ENCODE results near the gene RNGTT. TPM values are rescaled to one million over a fixed set of nuclear protein-coding genes. Genes with fewer than 3 reads are reported as not detected.
"Not testable (repeated sequence)": the region's sequence is repeated elsewhere in the genome, so short reads cannot be mapped to it uniquely, and the experiment has no call there.

Gene RNGTT
- total RNA-seq, 2 donors from 2014 or later = 13.2 to 13.5 TPM

- DNase-seq (ENCODE audit: low spot score) = no peak
- intact Hi-C loops (cut with DNase I) = no loop called here
These were observed 122.5 kb downstream of the RNGTT start for GRCh38 chr6:88840796-88841539.

GRCh38 chr6:88840289-88840688 lies 123.1 kb downstream of the RNGTT start:
- intact Hi-C loops (cut with DNase I) = no loop called here
- DNase-seq (ENCODE audit: low spot score) = no peak

- intact Hi-C loops (cut with DNase I) = no loop called here
These were observed 124.1 kb downstream of the RNGTT start for GRCh38 chr6:88839280-88839679.

GRCh38 chr6:88835210-88835609 lies 128.2 kb downstream of the RNGTT start:
- intact Hi-C loops (cut with DNase I) = no loop called here
- DNase-seq (ENCODE audit: low spot score) = no peak

More at GRCh38 chr6:88839280-88839679, 124.1 kb downstream of the RNGTT start:
- DNase-seq (ENCODE audit: low spot score) = no peak

GRCh38 chr6:88833071-88833470 lies 130.3 kb downstream of the RNGTT start:
- intact Hi-C loops (cut with DNase I) = not testable (repeated sequence)
- DNase-seq (ENCODE audit: low spot score) = peak; percentile 23

GRCh38 chr6:88827599-88827998 lies 135.8 kb downstream of the RNGTT start:
- DNase-seq (ENCODE audit: low spot score); intact Hi-C loops (cut with DNase I): not testable (repeated sequence)

- intact Hi-C loops (cut with DNase I) = no loop called here
- no peak for DNase-seq (ENCODE audit: low spot score)
These were observed 137.6 kb downstream of the RNGTT start for GRCh38 chr6:88825856-88826255.

- intact Hi-C loops (cut with DNase I) = no loop called here
These were observed 139.4 kb downstream of the RNGTT start for GRCh38 chr6:88823998-88824397.

GRCh38 chr6:88815491-88815890 lies 147.9 kb downstream of the RNGTT start:
- DNase-seq (ENCODE audit: low spot score) = no peak
- intact Hi-C loops (cut with DNase I) = no loop called here

More at GRCh38 chr6:88823998-88824397, 139.4 kb downstream of the RNGTT start:
- DNase-seq (ENCODE audit: low spot score) = no peak

- DNase-seq (ENCODE audit: low spot score) = no peak
- intact Hi-C loops (cut with DNase I) = no loop called here
These were observed 148.5 kb downstream of the RNGTT start for GRCh38 chr6:88814909-88815308.

- DNase-seq (ENCODE audit: low spot score) = no peak
- intact Hi-C loops (cut with DNase I) = no loop called here
These were observed 150.4 kb downstream of the RNGTT start for GRCh38 chr6:88813045-88813444.

- intact Hi-C loops (cut with DNase I) = no loop called here
- DNase-seq (ENCODE audit: low spot score) = no peak
These were observed 152.7 kb downstream of the RNGTT start for GRCh38 chr6:88810701-88811100.

- intact Hi-C loops (cut with DNase I) = no loop called here
- DNase-seq (ENCODE audit: low spot score) = no peak
These were observed 153.3 kb downstream of the RNGTT start for GRCh38 chr6:88810089-88810488.

- DNase-seq (ENCODE audit: low spot score) = no peak
- intact Hi-C loops (cut with DNase I) = no loop called here
These were observed 155.0 kb downstream of the RNGTT start for GRCh38 chr6:88808381-88808780.

- DNase-seq (ENCODE audit: low spot score) = no peak
These were observed 155.8 kb downstream of the RNGTT start for GRCh38 chr6:88807622-88808021.

GRCh38 chr6:88806728-88807127 lies 156.7 kb downstream of the RNGTT start:
- no peak for DNase-seq (ENCODE audit: low spot score)
- intact Hi-C loops (cut with DNase I) = no loop called here

More at GRCh38 chr6:88807622-88808021, 155.8 kb downstream of the RNGTT start:
- intact Hi-C loops (cut with DNase I) = no loop called here

- no peak for DNase-seq (ENCODE audit: low spot score)
- intact Hi-C loops (cut with DNase I) = no loop called here
These were observed 158.7 kb downstream of the RNGTT start for GRCh38 chr6:88804701-88805100.

GRCh38 chr6:88785478-88785877 lies 177.9 kb downstream of the RNGTT start:
- no peak for DNase-seq (ENCODE audit: low spot score)
- intact Hi-C loops (cut with DNase I) = no loop called here

GRCh38 chr6:88780714-88781389 lies 182.6 kb downstream of the RNGTT start:
- intact Hi-C loops (cut with DNase I) = loop anchor here in 1 of 2 donors (5.0 kb wide), 1 partner anchor 854 kb away; no protein-coding TSS in a partner anchor
- no peak for DNase-seq (ENCODE audit: low spot score)

GRCh38 chr6:88775866-88776571 lies 187.4 kb downstream of the RNGTT start:
- no peak for DNase-seq (ENCODE audit: low spot score)
- intact Hi-C loops (cut with DNase I) = no loop called here

All from posterior vena cava (tissue), 2 donors.